Peyer's patch (tissue), 4 donors: ENCODE measurements around the gene ARFIP1.

Experiments used
- POLR2A ChIP-seq, 2 donors: fragments of 450-650 bp; IDR thresholded peaks; one replicate each; pipeline ENCODE4 v1.5.1; 2017; ENCODE audit warnings: antibody characterized with exemption in 2 of 2, mild to moderate bottlenecking in 2 of 2, moderate library complexity in 2 of 2
- TF ChIP-seq, protein P1 (sequence below), 6 experiments: fragments of 450-650 bp in 4 of 6; fragments of 200-600 bp in 2 of 6; sonication (generic) in 1 of 6; IDR thresholded peaks; one replicate each; pipeline ENCODE4 v1.5.1; 2017 to 2019; ENCODE audit warnings: antibody characterized with exemption in 6 of 6, mild to moderate bottlenecking in 3 of 6, moderate library complexity in 1 of 6

DNA sequence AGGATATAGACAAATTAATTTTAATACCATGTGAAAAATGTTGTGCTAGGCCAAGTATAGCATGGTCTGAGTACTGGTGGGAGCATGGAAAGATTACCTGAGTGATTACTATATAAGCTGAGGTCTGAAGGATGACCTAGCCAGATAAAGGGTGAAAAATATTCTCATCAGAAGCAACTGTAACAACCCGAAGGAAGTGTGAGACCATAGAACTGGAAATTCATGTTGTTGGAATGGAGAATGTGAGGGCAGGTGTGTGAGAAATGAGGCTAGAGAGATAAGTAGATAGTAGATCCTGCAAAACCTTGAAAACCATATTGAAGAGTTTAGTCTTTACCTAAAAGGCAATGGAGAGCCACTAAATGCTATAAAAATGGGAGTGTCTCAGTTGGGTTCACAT, 71.5 kb downstream of the ARFIP1 start:
- TF ChIP-seq, protein P1, sequence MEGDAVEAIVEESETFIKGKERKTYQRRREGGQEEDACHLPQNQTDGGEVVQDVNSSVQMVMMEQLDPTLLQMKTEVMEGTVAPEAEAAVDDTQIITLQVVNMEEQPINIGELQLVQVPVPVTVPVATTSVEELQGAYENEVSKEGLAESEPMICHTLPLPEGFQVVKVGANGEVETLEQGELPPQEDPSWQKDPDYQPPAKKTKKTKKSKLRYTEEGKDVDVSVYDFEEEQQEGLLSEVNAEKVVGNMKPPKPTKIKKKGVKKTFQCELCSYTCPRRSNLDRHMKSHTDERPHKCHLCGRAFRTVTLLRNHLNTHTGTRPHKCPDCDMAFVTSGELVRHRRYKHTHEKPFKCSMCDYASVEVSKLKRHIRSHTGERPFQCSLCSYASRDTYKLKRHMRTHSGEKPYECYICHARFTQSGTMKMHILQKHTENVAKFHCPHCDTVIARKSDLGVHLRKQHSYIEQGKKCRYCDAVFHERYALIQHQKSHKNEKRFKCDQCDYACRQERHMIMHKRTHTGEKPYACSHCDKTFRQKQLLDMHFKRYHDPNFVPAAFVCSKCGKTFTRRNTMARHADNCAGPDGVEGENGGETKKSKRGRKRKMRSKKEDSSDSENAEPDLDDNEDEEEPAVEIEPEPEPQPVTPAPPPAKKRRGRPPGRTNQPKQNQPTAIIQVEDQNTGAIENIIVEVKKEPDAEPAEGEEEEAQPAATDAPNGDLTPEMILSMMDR (IDR thresholded peaks at IDR 0.05), result no peak
- no peak for TF ChIP-seq POLR2A (IDR thresholded peaks at IDR 0.05)
